Stimulated activated CD4-positive, alpha-beta T cell treated with anti-CD3 and anti-CD28 coated beads, TNF-alpha, amount 100 ng/mL, for 48 hours (primary cell): ENCODE data around the gene JSRP1.

Experiments
- DNase-seq, 3 donors: peaks; one replicate each; pipeline ENCODE4 v3.0.0-alpha.2; 2020; ENCODE audit warnings: low read depth in 3 of 3

Gene JSRP1

DNA sequence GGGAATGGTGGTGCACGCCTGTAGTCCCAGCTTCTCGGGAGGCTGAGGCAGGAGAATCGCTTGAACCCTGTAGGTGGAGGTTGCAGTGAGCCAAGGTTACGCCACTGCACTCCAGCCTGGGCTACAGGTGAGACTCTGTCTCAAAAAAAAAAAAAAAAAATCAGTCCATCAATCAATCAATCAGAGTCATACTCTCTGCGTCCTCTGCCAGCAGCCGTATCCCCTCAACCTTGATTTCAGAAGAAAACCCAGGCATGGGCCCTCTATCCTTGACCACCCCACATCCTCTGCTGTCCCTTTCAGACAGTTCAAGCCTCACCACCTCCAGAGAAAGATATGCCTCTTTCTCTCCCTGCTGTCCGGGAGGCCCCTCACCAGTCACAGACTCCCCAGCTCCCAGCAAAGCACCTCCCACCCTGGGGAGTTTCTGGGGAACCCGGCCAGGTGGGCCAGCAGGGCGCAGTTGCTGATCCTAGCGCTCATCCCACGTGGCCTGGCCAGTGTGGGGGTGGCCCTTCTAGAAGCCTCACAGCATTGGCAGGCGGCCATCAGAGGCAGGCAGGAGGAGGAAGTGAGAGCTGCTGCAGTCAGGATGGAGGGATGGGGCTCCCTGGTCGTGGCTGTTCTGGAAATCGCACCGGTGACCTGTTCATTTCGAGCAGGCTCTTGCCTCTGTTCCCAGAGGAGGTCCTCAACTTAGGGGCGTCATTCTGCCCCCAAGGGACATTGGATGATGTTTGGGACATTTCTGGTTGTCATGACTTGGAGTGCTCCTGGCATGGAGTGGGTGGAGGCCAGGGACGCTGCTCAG lies 10.2 kb upstream of the JSRP1 start:
- no peak for DNase-seq

DNA sequence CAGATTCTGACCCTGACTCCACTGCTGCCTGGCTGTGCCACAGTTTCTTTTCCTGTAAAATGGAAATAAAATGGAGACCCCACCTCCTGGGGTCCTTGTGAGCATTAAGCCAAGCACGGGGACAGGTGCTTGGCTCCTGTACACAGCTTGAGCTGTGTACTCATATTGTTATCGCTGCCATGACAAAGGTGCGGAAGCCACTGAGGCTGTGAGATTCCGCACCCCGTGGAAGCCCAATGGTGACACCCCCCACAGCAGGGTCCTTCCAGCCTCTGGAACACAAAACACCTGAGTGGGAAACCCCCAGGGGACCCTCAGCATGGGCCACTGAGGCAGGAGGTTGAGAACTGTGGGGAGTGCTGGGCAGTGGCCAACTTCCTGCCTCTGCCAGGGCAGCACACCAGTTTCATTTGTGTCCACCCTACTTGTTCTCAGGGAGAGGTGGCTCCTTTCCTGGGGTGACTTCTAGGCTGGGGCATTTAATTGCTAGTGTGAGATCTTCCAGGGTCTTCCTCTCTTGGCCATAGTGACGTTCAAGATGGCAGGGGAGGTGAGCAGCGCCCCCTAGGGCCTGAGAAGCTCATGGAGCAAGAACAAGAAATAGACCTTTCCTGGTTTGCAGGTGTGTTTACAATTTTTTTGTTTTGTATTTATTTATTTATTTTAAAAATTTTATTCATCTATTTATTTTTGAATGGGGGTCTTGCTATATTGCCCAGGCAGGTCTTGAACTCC lies 5.4 kb upstream of the JSRP1 start:
- DNase-seq: no peak

DNA sequence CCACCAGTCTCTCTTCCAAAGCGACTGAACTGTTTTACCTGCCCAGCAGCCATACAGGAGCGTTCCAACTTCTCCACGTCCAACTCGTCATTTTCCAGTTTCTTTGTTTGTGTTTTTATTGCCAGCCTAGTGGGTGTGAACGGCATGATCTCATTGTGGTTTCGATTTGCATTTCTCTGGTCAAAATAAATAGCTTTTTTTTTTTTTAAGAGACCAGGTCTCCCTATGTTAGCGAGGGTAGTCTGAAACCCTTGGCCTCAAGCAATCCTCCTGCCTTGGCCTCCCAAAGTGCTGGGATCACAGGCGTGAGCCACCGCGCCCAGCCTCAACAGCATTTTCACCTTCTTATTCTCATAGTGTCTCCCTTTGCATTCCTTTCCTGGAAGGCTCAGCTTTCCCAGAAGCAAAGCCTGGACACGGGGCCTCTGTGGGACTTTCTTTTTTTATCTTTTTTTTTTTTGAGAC lies 4.2 kb upstream of the JSRP1 start:
- DNase-seq: no peak

DNA sequence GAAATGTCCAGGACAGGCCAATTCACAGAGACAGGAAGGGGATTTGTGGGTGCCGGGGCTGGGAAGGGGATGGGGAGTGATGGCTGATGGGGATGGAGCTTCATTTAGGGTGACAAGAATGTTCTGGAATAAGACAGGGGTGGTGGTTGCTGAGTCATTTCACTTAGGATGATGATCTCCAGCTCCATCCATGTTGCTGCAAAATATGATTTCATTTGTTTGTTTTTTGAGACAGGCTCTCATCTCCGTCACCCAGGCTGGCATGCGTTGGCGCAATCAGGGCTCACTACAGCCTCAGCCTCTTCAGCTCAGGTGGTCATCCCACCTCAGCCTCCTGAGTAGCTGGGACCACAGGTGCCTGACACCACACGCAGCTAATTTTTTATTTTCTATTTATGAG lies 3.1 kb upstream of the JSRP1 start:
- DNase-seq: no peak

DNA sequence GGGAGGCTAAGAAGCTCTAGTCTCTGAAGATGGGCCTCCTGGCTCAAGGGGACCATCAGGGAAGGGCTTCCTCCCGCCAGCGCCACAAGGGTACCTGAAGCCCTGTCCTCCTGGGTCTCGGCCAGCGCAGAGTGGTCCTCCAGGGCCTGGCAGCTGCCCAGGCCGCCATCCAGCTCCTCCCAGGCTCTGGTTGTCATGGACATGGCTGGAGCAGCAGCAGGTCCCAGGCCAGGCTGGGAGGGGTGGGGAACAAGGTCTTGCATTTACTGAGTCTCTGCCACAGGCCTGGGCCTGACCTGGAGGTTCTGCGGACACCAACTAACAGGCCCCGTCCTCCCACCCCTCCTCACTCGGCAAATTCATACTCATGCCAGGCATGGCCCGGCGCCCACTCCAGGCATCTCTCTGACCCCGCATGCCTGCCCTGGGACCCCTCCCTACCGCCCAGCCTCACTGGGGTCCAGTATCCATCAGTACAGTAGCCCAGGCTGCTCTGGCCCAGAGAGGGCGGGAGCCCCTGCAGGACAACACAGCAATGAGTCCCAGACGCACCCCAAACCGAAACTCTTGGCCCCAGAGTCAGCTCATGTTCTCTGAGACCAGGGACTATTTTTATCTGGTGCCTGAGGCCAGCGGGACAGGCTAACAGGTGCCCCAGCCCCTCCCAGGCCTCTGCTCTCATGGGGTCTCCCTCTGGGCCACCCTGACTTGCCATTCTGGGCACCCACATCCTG lies 938 bp downstream of the JSRP1 start:
- DNase-seq: no peak

DNA sequence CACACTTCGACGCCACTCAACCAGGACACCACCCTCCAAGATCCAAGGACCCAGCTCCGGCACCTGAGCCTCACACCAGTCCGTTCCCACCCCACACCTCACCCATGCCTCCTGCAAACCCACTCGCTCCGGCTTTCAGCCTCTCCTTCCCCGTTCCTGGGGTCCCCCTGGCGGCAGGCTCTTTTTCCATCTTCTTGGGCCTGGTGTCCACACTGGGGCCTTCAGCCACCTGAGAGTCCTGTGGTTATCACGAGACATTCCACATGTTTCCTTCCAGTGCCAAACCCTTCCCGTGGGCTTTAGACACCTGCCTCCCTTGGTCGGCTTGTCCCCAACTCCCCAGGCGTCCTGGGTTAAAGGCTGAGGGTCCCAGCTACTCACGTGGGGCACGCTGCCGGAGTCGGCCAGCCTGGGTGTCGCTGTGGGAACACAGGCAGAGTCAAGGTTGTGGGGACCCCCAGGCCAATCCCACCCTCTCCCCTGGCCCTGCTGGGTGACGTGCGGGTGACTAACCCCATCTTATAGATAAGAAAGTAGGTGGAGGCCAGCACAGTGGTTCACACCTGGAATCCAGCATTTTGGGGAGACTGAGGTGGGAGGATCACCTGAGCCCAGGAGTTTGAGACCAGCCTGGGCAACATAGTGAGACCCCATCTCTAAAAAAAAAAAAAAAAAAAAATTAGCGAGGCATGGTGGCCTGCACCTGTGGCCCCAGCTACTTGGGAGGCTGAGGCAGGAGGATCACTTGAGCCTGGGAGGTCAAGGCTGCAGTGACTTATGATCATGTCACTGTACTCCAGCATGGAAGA lies 1.9 kb downstream of the JSRP1 start:
- DNase-seq: no peak

DNA sequence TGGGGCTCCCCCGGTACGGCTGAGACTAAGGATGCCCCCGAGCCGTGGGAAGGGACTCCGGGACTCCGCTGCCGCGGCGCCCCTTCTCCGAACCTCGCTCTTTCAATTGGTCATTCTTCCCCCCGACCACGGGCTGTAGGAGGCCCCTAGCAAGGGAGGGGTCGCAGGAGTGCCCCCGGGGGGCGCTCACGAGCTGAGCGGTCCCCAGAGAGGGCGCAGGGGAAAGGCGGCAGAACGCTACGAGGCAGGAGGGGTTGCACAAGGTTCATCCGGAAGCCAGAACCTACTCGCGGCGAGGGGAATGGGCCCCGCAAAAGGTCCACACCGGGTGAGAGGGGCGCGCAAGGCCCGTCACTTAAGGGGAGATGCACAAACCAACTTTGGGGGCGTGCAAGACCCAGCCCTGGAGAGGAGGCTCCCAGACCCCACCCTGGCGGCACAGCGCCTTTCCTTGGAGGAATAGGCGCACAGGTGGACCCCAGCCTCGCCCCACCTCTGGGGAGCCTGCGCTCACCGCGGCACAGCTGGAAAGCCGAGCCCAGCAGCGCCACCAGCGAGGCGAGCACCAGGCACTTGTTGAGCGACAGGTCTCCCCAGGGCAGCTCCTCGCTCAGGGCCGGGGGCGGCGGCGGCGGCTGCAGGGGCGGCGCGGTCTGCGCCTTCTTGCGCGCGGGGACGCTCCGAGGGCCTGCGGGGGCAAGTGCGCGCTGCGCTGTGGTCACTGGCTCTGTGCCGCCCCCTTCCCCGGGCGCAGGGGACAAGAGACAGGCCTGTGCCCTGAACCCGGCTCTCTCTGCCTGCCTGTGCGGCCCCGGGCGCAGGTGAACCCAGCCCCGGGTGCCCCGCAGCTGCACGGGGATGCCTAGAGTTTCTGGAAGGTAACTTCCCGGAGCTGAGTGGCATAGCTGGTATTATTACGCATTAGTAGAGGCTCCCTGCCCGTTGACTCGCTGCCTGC lies 2.8 kb downstream of the JSRP1 start:
- no peak for DNase-seq

DNA sequence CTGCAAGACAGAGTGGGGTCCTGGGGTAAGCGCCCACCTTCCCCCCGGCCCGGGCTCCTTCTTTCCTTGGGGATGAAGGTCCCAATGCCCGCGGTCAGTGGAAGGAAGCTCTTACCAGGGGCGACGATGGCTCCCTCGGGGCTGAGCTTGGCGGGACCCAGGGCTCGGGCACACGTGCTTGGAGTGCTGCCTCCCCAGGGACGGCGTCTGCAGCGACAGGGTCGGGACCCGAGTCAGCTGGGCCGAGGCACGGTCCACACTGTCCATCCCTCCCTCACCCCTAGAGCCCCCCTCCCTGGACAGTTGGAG lies 3.5 kb downstream of the JSRP1 start:
- DNase-seq: no peak

DNA sequence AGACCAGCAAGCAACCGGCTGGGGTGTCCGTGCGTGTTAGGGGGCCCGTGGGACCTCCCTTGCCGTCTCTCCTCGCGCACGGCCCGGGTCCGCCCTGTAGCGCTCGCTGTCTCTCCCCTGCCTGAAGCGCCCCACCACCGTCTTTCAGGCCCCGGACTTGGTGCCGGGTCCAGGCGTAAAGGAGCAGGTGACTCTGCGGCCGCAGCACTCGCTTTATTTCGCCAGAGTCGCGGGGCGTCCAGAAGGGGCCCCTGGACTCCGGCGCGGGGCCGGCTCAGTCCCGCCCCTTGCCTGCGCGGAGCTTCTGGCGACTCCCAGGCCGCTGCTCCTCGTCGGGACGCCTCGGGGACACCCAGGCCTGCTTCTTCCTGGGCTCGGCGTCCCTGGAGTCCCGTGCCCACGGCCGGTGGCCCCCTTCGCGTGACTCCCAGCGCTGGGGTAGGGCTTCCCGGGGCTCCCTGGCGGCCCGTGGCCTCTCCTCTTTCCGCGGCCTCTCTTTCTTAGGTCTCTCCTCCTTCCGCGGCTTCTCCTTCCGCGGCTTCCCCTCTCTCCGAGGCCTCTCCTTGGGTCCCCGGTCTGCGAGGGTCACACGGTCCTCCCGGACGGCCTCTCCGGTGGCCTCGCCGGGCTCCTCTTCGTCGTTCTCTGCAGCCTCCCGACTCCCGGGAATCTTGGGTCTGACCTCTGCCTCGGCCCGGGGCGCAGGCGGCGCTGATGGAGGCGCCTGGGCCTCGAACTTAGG lies 4.0 kb downstream of the JSRP1 start:
- DNase-seq: no peak

DNA sequence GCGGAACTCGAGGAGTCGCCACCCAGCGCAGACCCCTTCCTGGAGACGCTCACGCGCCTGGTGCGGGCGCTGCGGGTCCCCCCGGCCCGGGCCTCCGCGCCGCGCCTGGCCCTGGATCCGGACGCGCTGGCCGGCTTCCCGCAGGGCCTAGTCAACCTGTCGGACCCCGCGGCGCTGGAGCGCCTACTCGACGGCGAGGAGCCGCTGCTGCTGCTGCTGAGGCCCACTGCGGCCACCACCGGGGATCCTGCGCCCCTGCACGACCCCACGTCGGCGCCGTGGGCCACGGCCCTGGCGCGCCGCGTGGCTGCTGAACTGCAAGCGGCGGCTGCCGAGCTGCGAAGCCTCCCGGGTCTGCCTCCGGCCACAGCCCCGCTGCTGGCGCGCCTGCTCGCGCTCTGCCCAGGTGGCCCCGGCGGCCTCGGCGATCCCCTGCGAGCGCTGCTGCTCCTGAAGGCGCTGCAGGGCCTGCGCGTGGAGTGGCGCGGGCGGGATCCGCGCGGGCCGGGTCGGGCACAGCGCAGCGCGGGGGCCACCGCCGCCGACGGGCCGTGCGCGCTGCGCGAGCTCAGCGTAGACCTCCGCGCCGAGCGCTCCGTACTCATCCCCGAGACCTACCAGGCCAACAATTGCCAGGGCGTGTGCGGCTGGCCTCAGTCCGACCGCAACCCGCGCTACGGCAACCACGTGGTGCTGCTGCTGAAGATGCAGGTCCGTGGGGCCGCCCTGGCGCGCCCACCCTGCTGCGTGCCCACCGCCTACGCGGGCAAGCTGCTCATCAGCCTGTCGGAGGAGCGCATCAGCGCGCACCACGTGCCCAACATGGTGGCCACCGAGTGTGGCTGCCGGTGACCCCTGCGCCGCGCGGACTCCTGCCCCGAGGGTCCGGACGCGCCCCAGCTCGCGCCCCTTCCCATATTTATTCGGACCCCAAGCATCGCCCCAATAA lies 4.8 kb downstream of the JSRP1 start:
- no peak for DNase-seq

DNA sequence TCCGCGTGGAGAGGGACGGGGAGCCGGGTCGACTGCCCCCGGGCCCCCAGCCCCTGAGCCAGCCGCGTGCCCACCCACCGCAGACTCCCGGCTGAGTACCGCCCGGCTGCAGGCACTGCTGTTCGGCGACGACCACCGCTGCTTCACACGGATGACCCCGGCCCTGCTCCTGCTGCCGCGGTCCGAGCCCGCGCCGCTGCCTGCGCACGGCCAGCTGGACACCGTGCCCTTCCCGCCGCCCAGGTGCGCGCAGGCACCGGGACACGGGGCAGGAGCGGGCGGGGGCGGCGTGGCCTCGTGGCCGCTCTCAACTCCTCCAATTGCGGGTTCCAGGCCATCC lies 5.5 kb downstream of the JSRP1 start:
- DNase-seq: no peak

DNA sequence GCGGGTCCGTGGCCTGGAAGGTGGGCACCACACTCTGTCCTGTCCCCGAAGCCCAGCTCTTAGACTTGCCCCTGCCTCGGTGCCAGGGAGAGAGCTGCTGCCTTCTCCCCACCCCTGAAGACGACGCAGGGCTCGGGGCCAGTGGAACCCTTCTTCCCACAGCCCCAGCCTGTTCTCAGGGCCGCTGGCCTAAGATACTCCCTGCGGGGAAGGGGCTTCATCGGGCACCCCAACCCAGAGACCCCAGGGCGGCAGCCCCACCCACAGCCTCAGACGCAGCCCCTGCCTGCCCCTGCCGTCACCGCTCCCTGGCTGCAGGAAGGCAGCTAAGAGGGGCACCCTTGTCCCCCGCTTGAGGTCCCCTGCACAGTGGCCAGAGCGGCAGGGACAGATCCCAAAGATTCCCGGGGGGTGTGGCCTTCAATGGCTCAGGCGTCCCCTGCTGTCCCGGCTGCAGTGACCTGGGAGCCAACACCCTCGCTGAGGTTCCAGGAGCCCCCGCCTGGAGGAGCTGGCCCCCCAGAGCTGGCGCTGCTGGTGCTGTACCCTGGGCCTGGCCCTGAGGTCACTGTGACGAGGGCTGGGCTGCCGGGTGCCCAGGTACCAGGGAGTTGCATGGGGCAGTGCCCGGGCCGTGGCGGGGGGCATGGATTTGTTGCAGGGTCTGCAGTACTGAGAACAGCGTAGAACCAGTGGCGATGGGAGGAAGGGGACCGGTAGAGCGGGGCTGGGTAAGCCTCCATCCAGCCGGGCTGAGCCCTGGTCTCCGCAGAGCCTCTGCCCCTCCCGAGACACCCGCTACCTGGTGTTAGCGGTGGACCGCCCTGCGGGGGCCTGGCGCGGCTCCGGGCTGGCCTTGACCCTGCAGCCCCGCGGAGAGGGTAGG lies 6.1 kb downstream of the JSRP1 start:
- DNase-seq: no peak

DNA sequence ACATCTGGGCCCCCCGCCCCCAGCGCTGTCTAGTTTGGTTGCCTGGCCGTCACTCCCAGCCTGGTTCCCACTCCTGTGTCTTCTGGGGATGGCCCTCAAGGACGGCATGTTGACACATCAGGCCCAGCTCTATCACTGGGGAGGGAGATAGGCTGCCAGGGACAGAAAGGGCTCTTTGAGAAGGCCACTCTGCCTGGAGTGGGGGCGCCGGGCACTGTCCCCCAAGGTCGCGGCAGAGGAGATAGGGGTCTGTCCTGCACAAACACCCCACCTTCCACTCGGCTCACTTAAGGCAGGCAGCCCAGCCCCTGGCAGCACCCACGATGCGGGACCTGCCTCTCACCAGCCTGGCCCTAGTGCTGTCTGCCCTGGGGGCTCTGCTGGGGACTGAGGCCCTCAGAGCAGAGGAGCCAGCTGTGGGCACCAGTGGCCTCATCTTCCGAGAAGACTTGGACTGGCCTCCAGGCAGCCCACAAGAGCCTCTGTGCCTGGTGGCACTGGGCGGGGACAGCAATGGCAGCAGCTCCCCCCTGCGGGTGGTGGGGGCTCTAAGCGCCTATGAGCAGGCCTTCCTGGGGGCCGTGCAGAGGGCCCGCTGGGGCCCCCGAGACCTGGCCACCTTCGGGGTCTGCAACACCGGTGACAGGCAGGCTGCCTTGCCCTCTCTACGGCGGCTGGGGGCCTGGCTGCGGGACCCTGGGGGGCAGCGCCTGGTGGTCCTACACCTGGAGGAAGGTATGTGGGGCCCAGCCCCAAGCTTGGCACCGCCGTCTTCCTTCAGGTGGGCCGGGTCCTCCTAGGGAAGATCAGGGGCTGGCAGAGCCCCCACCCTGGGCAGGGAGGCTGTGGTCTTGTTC lies 7.0 kb downstream of the JSRP1 start, which contains the start of gene AMH:
TSS of gene AMH (plus strand) at position 314 of the 857 bp plus-strand sequence. CDS start at position 324, 10 bp downstream.
- no peak for DNase-seq

DNA sequence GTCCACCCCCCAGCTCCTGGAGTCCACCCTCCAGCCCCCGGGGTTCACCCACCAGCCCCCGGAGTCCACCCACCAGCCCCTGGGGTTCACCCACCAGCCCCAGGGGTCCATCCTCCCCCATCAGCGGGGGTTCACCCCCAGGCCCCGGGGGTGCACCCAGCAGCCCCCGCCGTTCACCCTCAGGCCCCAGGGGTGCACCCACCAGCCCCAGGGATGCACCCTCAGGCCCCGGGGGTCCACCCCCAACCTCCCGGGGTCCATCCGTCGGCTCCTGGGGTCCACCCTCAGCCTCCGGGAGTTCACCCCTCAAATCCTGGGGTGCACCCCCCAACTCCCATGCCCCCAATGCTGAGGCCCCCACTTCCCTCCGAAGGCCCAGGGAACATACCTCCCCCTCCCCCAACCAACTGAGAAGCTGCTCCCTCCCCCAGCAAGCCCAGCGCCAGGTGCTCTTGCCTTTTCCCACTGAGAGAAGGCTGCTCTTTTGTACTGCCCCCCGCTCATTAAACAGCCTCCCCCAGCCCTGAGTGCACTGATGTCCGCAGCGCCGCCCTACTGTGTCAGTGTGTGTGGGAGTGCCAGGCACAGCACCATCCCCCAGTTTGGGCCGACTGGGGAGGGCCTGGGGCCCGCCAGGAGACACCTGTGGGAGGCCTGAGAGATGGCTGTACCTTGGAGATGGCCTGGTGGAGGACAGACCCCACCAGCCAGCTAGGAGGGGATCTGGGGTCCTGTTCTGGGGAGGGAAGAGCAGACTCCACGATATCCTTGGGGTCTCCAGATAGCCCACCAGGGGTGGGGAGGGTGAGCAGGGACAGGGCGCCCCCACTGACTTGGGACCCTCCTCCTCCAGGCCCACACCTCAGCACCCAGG lies 7.8 kb downstream of the JSRP1 start:
- DNase-seq: no peak

DNA sequence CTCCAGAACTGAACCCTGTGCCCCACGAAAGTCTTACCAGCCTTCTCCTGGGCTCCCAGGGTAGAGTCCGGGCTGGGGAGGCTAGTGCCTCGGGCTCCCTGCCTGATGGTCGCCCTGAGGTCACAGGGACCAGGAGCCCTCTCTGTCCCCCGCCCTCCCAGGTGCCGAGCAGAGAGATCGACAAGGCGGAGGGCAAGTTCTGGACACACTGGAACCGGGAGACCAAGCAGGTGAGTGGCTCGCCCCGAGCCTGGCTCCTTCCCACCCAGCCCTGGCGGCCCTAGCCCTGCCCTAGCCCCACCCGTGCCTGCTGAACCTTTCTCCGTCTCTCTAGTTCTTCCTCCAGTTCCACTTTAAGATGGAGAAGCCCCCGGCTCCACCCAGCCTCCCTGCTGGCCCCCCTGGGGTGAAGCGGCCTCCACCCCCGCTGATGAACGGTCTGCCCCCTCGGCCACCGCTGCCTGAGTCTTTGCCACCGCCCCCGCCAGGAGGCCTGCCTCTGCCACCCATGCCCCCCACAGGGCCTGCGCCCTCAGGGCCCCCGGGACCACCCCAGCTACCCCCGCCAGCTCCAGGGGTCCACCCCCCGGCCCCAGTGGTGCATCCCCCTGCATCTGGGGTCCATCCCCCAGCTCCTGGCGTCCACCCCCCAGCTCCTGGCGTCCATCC lies 8.7 kb downstream of the JSRP1 start:
- no peak for DNase-seq
